ENCODE measurements around the gene PPP3CB. TPM values are rescaled to one million over a fixed set of nuclear protein-coding genes. Genes with fewer than 3 reads are reported as not detected.

PPP3CB gene
- total RNA-seq, 1 donor from 2014 or later = 19.2 TPM

GRCh38 chr10:73478636-73479035 is 17.2 kb downstream of the PPP3CB start:
- ATAC-seq = no peak

DNA sequence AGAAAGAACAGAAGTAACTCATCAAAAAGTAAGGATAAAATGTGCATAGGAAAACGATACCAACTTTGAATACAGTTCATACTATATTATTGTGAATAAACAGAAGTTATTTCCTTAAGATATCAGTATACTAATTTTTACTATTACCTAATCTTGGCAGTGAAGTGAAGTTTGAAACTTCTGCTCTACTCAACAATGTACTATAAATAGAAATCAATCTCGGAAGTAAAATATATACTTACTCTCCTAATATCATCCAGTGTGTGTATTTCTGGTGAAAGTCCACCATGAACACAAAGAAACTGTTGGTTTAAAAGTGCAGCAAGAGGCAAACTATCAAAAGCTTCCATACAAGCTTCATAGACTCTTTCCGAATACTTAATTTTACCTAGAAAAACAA is 24.6 kb downstream of the PPP3CB start:
- ATAC-seq = no peak

DNA sequence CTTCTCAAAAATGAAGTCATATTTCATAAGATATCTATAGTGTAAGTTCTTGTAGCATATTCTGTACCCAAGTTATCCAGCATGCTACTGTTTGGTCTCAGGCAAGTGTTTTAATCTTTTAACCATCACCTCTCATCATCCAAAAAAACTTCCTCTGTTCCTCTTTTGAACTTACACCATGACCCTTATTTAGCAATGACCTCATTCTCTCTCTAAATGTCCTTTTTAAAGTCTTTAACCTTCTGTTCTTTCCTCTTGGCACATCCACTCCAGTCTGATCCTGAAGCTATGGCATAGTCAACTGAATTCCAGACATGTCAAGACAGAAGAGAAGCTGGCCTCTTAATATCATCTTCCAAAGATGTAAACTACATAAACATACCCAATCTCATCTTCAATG is 26.2 kb downstream of the PPP3CB start:
- ATAC-seq = no peak

GRCh38 chr10:73467206-73467605 is 28.6 kb downstream of the PPP3CB start:
- ATAC-seq = no peak

GRCh38 chr10:73465978-73466726 is 29.7 kb downstream of the PPP3CB start:
- ATAC-seq = no peak

DNA sequence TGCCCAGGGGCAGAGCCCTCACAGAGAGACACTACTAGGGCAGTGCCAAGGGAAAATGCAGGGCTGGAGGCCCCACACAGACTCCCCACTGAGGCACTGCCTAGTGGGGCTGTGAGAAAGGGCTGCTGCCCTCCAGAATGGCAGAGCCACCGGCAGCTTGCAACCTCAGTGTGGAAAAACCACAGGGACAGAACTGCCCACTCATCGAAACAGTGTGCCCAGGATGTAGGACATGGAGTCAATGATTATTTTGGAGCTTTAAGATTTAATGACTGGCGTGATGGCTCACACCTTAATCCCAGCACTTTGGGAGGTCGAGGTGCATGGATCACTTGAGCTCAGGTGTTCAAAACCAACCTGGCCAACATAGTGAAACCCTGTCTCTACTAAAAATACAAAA is 34.9 kb downstream of the PPP3CB start:
- no peak for ATAC-seq

- ATAC-seq = no peak
Measured at GRCh38 chr10:73459683-73460314, 36.0 kb downstream of the PPP3CB start.

GRCh38 chr10:73456187-73456890 is 39.5 kb downstream of the PPP3CB start:
- ATAC-seq = no peak

GRCh38 chr10:73449113-73449512 is 46.7 kb downstream of the PPP3CB start:
- no peak for ATAC-seq

- no peak for ATAC-seq
Measured at GRCh38 chr10:73448384-73448783, 47.4 kb downstream of the PPP3CB start.

GRCh38 chr10:73446926-73447325 is 48.9 kb downstream of the PPP3CB start:
- no peak for ATAC-seq

DNA sequence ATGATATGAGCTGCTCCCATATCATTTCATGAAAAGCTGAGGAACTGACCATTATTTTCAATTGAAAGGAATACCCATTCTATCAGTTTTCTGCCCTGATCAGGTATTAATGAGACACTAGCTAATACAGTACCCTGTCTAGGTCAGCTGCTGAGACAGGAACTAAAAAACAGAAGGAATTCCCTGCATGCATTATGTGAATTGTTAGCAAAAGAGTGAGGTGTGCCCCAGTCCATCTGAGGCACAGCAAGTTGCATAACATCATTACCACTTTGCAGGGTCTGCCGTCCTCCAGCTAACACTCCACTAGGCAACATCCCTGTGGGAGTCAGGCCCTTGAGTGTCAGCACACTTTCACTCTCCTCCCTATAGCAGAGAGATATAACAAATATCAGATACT is 51.4 kb downstream of the PPP3CB start:
- no peak for ATAC-seq

GRCh38 chr10:73439605-73440312 is 56.1 kb downstream of the PPP3CB start:
- no peak for ATAC-seq

- no peak for ATAC-seq
Measured at GRCh38 chr10:73439055-73439454, 56.8 kb downstream of the PPP3CB start.

DNA sequence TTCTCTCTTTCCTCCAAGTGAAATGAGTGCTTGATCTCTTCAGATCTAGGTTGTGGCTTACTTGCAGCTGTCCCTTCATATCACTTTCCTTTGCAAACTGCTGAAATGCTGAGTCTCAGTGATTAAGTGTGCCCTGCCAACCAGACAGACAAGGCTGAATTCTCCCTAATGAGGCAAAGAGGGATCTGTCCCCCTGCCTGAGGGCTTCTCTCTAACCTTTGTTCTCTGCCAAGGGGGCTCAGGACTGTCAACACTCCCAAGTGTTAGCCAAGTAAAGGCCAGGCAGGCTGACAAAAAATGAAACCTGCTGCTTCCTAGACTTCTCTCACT is 62.3 kb downstream of the PPP3CB start, which contains the start of gene MSS51:
TSS of gene MSS51 (minus strand) at position 24 of the 330 bp plus-strand sequence. CDS start 5,277 bp downstream, outside the sequence.
- no peak for ATAC-seq

- ATAC-seq = no peak
Measured at GRCh38 chr10:73432646-73433537, 62.9 kb downstream of the PPP3CB start.

GRCh38 chr10:73426318-73426717 is 69.5 kb downstream of the PPP3CB start:
- ATAC-seq = no peak

- ATAC-seq = peak; percentile 95
Measured at GRCh38 chr10:73424478-73424877, 71.3 kb downstream of the PPP3CB start.

GRCh38 chr10:73423309-73423708 is 72.5 kb downstream of the PPP3CB start:
- no peak for ATAC-seq

- peak; percentile 3 for ATAC-seq
Measured at GRCh38 chr10:73416571-73416970, 79.3 kb downstream of the PPP3CB start.

GRCh38 chr10:73414230-73414945 is 81.4 kb downstream of the PPP3CB start:
- peak; percentile 61 for ATAC-seq
